Progenitor cell of endocrine pancreas (in vitro differentiated cells): ENCODE measurements around the gene BCL2. TPM values are rescaled to one million over a fixed set of nuclear protein-coding genes. Genes with fewer than 3 reads are reported as not detected.

Experiments
- DNase-seq: peaks from one replicate; pipeline ENCODE4 v3.0.0; 2021; ENCODE audit warnings: low spot score; ENCODE audit not compliant: unreplicated experiment
- H3K27ac Mint-ChIP-seq: 2 replicates; pipeline ENCODE4 v1.8.0; 2021; ENCODE audit warnings: mild to moderate bottlenecking, moderate library complexity, mixed read lengths
- H3K27me3 Mint-ChIP-seq: 2 replicates; pipeline ENCODE4 v1.8.0; 2021; ENCODE audit warnings: mixed read lengths
- H3K36me3 Mint-ChIP-seq: 2 replicates; pipeline ENCODE4 v1.8.0; 2022; ENCODE audit warnings: mixed read lengths; ENCODE audit not compliant: insufficient read depth
- H3K4me1 Mint-ChIP-seq: 2 replicates; pipeline ENCODE4 v1.8.0; 2021; ENCODE audit warnings: low read depth, mixed read lengths
- H3K4me3 Mint-ChIP-seq: 2 replicates; pipeline ENCODE4 v1.8.0; 2021; ENCODE audit warnings: low read depth, mild to moderate bottlenecking, moderate library complexity, mixed read lengths
- H3K9me3 Mint-ChIP-seq: 2 replicates; pipeline ENCODE4 v1.8.0; 2021; ENCODE audit warnings: low read depth, mixed read lengths
- total RNA-seq: library from RNA; stranded (reverse); gene quantifications from 2 replicates; pipeline ENCODE4 v1.2.1, GENCODE V29; 2021
- TF ChIP-seq, protein P1 (sequence below): fragments of 200-600 bp; sonication (generic); IDR thresholded peaks from one replicate; pipeline ENCODE4 v1.5.0; 2021; ENCODE audit warnings: antibody characterized with exemption, mild to moderate bottlenecking; ENCODE audit not compliant: unreplicated experiment

Gene BCL2
- total RNA-seq, 1 donor from 2014 or later: 3.8 TPM

DNA sequence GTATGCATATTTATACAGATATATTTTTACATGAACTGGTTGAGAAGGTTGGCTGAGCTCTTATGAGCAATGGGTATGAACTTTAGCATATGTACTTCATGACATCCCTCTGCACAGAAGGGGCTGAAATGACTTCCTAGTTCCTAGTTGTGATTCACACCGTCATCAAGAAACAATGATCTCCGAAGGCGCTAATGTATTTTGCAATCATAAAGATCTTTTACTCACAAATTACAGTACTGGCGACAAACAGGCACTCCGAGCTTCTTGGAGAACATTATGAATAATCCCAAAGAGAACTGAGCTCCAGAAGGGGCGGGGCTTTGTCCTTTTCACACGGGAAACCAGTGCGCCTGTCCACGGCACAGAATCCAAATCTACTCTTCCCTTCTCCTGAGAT, 18.1 kb downstream of the BCL2 start:
- peak overlapping the region; percentile 43 for H3K27ac Mint-ChIP-seq
- no peak overlapping the region for H3K4me3 Mint-ChIP-seq
- H3K36me3 Mint-ChIP-seq: no peaks in the 10 kb centered on the region
- TF ChIP-seq, protein P1, sequence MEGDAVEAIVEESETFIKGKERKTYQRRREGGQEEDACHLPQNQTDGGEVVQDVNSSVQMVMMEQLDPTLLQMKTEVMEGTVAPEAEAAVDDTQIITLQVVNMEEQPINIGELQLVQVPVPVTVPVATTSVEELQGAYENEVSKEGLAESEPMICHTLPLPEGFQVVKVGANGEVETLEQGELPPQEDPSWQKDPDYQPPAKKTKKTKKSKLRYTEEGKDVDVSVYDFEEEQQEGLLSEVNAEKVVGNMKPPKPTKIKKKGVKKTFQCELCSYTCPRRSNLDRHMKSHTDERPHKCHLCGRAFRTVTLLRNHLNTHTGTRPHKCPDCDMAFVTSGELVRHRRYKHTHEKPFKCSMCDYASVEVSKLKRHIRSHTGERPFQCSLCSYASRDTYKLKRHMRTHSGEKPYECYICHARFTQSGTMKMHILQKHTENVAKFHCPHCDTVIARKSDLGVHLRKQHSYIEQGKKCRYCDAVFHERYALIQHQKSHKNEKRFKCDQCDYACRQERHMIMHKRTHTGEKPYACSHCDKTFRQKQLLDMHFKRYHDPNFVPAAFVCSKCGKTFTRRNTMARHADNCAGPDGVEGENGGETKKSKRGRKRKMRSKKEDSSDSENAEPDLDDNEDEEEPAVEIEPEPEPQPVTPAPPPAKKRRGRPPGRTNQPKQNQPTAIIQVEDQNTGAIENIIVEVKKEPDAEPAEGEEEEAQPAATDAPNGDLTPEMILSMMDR: no peak
- DNase-seq: no peak
- no peaks in the 10 kb centered on the region for H3K4me1 Mint-ChIP-seq
- no peaks in the 10 kb centered on the region for H3K9me3 Mint-ChIP-seq
- no peaks in the 10 kb centered on the region for H3K27me3 Mint-ChIP-seq

DNA sequence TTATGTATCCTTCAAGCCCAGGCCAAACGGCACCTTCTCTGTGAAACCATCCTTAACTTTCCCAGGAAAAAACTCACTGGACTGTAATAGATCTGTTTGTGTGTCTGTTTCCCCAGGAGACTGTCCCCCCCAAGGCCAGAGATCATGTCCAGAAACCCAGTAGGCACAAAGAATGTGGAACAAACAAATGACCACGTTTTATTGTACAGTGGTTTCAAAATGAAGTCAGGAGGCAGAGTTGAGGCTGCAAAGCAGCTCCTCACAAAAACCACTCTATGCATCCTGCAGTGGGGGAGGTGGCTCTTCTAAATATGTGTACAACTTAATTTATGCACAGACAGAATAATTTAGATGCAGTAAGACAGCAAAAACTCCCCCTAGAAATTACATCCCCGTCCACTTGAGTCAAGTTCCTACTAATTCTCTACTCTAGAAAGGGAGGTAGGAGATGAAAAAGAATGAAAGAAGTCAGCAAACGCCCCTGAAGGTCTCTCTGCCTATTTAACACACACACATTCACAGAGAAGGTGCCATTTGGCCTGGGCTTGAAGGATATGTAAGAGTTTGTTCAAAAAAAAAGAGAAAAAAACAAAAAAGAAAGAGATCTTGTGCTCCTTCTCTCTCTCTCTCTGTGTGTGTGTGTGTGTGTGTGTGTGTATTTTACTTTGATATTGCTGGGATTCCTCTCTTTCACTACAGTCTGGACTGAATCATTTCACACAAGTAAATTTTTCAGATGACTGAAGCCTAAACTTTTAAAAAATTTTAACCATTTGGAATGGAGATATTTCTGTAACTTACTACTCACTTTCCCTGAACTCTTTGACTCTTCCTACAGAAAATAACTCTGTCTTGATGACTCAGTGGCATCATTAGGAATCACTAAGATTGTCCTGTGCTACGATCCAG, 19.5 kb downstream of the BCL2 start:
- H3K9me3 Mint-ChIP-seq: no peaks in the 10 kb centered on the region
- H3K4me1 Mint-ChIP-seq: no peaks in the 10 kb centered on the region
- no peak overlapping the region for H3K4me3 Mint-ChIP-seq
- TF ChIP-seq, protein P1: no peak
- no peak overlapping the region for H3K27ac Mint-ChIP-seq
- no peaks in the 10 kb centered on the region for H3K36me3 Mint-ChIP-seq
- H3K27me3 Mint-ChIP-seq: no peaks in the 10 kb centered on the region
- DNase-seq: no peak

DNA sequence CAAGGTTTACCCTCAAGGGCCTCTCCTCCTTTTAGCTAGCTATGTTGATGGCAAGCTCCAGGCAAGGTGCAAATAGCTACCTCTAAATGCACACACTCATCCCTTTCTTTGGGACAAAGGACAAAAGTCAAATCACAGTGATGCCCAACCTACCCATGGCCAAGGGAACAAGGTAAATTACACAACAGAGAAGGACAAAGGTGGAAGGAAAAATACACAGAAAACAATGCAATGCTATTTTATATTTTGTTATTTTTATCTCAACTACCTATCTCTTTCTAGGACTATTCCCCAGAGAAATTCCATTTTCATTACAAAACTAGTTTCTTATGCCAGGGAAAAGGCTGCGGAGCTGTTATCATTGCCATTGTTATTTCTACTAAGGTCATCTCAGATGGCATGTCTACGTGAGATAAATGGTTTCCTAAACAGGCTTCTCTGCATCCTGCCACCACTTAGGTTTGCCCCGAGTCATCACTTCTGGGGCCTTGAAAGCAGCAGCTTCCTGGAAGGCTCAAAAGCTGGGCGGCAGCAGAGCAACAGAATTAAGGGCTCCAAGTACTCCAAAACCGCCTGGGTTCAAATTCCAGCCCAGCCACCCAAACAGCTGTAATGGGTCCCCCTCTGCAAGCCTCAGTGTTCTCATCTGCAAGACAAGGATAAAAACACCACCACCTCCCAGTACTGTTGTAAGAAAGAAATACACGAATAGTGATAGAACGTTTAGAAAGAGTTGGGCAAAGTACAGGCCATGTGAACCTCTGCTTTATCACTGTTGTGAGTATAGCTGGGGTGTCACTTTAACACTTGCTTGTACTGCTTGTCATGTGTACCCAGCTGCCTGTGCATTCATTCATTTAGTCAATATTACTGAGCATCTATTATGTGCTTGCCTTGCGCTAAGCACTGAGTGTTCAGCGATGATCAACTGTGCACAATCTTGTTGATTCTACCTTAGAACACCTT, 20.9 kb downstream of the BCL2 start:
- Mint-ChIP-seq H3K4me1 (no peaks in the 10 kb centered on the region), H3K4me3 (no peak overlapping the region), H3K27me3 (no peaks in the 10 kb centered on the region), H3K27ac (no peak overlapping the region), H3K9me3 (no peaks in the 10 kb centered on the region), H3K36me3 (no peaks in the 10 kb centered on the region)
- no peak for DNase-seq
- TF ChIP-seq, protein P1: no peak

DNA sequence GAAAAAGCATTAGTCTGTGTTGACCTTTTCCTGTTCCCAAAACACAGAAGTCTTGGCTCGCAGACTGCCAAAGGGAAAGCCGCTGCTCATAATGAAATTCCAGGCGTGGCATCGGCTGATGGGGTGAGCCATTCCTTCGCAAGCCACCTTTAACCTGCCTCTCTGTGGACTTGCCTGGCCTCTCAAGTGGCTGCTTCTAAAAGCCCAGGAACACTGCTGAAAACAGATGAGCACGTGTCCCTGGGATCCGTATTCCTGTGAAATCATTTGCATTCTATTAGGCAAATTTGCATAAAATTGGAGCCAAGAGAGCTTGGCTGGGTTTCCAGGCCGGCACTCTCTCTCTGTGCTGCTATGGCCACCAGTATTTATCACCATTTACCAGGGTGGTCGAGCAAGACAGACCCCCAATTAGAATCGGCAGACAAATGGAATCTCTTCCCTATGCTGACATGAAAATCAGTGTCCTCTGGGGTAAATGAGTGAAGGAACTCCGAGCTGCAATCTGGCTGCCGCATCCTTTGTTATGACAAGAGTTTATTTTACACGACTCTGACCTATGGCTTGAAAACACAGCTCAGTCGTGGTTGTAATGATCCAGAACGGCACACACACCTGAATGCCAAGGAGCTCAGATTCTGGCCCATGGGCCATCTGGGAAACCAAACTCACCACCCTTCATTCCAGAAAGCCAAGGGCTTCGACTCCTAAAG, 21.7 kb downstream of the BCL2 start:
- H3K4me1 Mint-ChIP-seq: no peaks in the 10 kb centered on the region
- H3K27ac Mint-ChIP-seq: no peak overlapping the region
- DNase-seq: no peak
- no peak overlapping the region for H3K4me3 Mint-ChIP-seq
- no peaks in the 10 kb centered on the region for H3K27me3 Mint-ChIP-seq
- H3K9me3 Mint-ChIP-seq: no peaks in the 10 kb centered on the region
- TF ChIP-seq, protein P1: no peak
- no peaks in the 10 kb centered on the region for H3K36me3 Mint-ChIP-seq
